ENCODE measurements around the gene SMIM23. TPM values are rescaled to one million over a fixed set of nuclear protein-coding genes. Genes with fewer than 3 reads are reported as not detected.

SMIM23 gene
- total RNA-seq = not detected
- not detected for polyA plus RNA-seq (2013, experiment 1 of 2)
- not detected for polyA plus RNA-seq (2013, experiment 2 of 2)
- 0 to 0.13 (median 0) reads per million in 172 experiments for total RNA-seq

DNA sequence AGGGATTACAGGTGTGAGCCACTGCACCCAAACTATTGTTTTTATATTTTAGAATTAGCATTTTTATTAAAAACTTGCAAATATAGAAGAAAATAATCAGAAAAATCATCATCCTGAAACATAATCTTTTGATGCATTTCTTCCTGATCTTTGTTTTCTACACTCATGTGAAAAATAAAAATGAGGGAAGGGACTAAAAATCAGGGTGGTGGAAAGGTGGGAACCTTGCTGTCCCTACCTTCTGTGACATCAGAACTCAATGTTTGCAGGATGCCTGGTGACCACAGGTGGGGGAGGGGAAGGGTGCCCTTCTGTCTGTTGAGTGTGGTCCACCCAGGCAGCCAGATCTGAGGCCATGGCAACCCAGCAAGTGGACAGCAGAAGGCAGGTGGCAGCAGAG lies at the start of gene SMIM23:
Gene SMIM23 (plus strand): TSS at position 301 of the 400 bp plus-strand sequence. CDS start 55 bp downstream, at position 356.
- peaks cover 31% of the 10 kb centered on the region for H3K27me3 Mint-ChIP-seq
- no peak for ATAC-seq (ENCODE audit: poor library complexity)
- intact Hi-C loops (cut with DNase I, micrococcal nuclease) = no loop called here

GRCh38 chr5:171736976-171737891 lies 48.4 kb upstream of the SMIM23 start:
- intact Hi-C loops (cut with DNase I, micrococcal nuclease) = no loop called here
- POLR2A ChIA-PET = no interaction called here

More for the DNA sequence above, at the start of gene SMIM23:
- H3K27ac ChIP-seq (ENCODE audit: low read depth in 1 of 2, low read length in 2 of 2) = no peak within 1 kb of the TSS
- H3K36me3 Mint-ChIP-seq (ENCODE audit: low read depth) = no peaks in the 10 kb centered on the region
- no peaks in the 10 kb centered on the region for H3K9me3 Mint-ChIP-seq
- H3K27me3 ChIP-seq (ENCODE audit: control insufficient read depth in 1 of 2, insufficient read depth in 2 of 2, low read length in 2 of 2) = peaks cover 0 to 3% of the 10 kb centered on the region in 2 experiments
- CTCF ChIA-PET = no interaction called here
- H3K9me3 ChIP-seq (ENCODE audit: control insufficient read depth in 1 of 2, insufficient read depth in 1 of 2, low read length in 2 of 2) = no peaks in the 10 kb centered on the region
- no peaks in the 10 kb centered on the region for H3K4me1 ChIP-seq (ENCODE audit: insufficient read depth, low read length)
- no peak within 1 kb of the TSS for H3K4me3 Mint-ChIP-seq
- no peak for DNase-seq
- POLR2A ChIA-PET = no interaction called here
- no peak for TF ChIP-seq CTCF (IDR thresholded peaks at IDR 0.05)
- H3K36me3 ChIP-seq (ENCODE audit: insufficient read depth, low read length) = no peaks in the 10 kb centered on the region
- no peaks in the 10 kb centered on the region for H3K4me1 Mint-ChIP-seq (ENCODE audit: low read depth)
- H3K27ac Mint-ChIP-seq = no peak within 1 kb of the TSS
- H3K4me3 ChIP-seq (ENCODE audit: low read length) = no peak within 1 kb of the TSS

GRCh38 chr5:171738501-171738900 lies 47.1 kb upstream of the SMIM23 start:
- DNase-seq = no peak
- H3K4me3 ChIP-seq (ENCODE audit: low read length) = no peak overlapping the region
- Mint-ChIP-seq H3K27ac (no peak overlapping the region), H3K27me3 (no peaks in the 10 kb centered on the region), H3K9me3 (no peaks in the 10 kb centered on the region), H3K4me1 (ENCODE audit: low read depth) (no peaks in the 10 kb centered on the region), H3K4me3 (no peak overlapping the region), H3K36me3 (ENCODE audit: low read depth) (no peaks in the 10 kb centered on the region)
- no peaks in the 10 kb centered on the region for H3K27me3 ChIP-seq (ENCODE audit: control insufficient read depth in 1 of 2, insufficient read depth in 2 of 2, low read length in 2 of 2)
- ChIA-PET CTCF (interaction anchor here (0.5 kb wide), 1 partner anchor 1273 kb away, joined by 3 read pairs; no protein-coding TSS in a partner anchor), POLR2A (no interaction called here)
- no peaks in the 10 kb centered on the region for H3K36me3 ChIP-seq (ENCODE audit: insufficient read depth, low read length)
- no peak overlapping the region for H3K27ac ChIP-seq (ENCODE audit: low read depth in 1 of 2, low read length in 2 of 2)
- intact Hi-C loops (cut with DNase I, micrococcal nuclease) = no loop called here
- no peaks in the 10 kb centered on the region for H3K9me3 ChIP-seq (ENCODE audit: control insufficient read depth in 1 of 2, insufficient read depth in 1 of 2, low read length in 2 of 2)
- TF ChIP-seq CTCF (IDR thresholded peaks at IDR 0.05) = no peak
- H3K4me1 ChIP-seq (ENCODE audit: insufficient read depth, low read length) = no peaks in the 10 kb centered on the region
- ATAC-seq (ENCODE audit: poor library complexity) = no peak

More at GRCh38 chr5:171736976-171737891, 48.4 kb upstream of the SMIM23 start:
- DNase-seq (no peak), ATAC-seq (ENCODE audit: poor library complexity) (no peak)
- Histone ChIP-seq H3K27me3 (ENCODE audit: control insufficient read depth in 1 of 2, insufficient read depth in 2 of 2, low read length in 2 of 2) (no peaks in the 10 kb centered on the region), H3K27ac (ENCODE audit: low read depth in 1 of 2, low read length in 2 of 2) (no peak overlapping the region), H3K9me3 (ENCODE audit: control insufficient read depth in 1 of 2, insufficient read depth in 1 of 2, low read length in 2 of 2) (no peaks in the 10 kb centered on the region), H3K4me1 (ENCODE audit: insufficient read depth, low read length) (no peaks in the 10 kb centered on the region), H3K36me3 (ENCODE audit: insufficient read depth, low read length) (no peaks in the 10 kb centered on the region), H3K4me3 (ENCODE audit: low read length) (no peak overlapping the region)
- H3K4me1 Mint-ChIP-seq (ENCODE audit: low read depth) = no peaks in the 10 kb centered on the region
- H3K27me3 Mint-ChIP-seq = no peaks in the 10 kb centered on the region
- H3K9me3 Mint-ChIP-seq = no peaks in the 10 kb centered on the region
- H3K27ac Mint-ChIP-seq = no peak overlapping the region
- CTCF ChIA-PET = no interaction called here
- TF ChIP-seq CTCF (IDR thresholded peaks at IDR 0.05) = no peak
- no peak overlapping the region for H3K4me3 Mint-ChIP-seq
- H3K36me3 Mint-ChIP-seq (ENCODE audit: low read depth) = no peaks in the 10 kb centered on the region
